Measurements from ENCODE around the gene DNAH6.

Gene DNAH6

GRCh38 chr2:84487298-84487996, 28.9 kb upstream of the DNAH6 start:
- H3K36me3 ChIP-seq = no peaks in the 10 kb centered on the region
- H3K4me1 ChIP-seq (ENCODE audit: control insufficient read depth in 1 of 2, insufficient read depth in 1 of 2, low read depth in 1 of 2, low read length in 1 of 2) = no peaks in the 10 kb centered on the region
- TF ChIP-seq CTCF (IDR thresholded peaks at IDR 0.05) = no peak
- H3K27me3 ChIP-seq = no peaks in the 10 kb centered on the region
- no peak overlapping the region for H3K27ac ChIP-seq
- H3K4me3 ChIP-seq (ENCODE audit: low read depth in 1 of 2, low read length in 1 of 2) = no peak overlapping the region
- no peaks in the 10 kb centered on the region for H3K9me3 ChIP-seq

- Histone ChIP-seq H3K27ac (no peak overlapping the region), H3K4me1 (ENCODE audit: control insufficient read depth in 1 of 2, insufficient read depth in 1 of 2, low read depth in 1 of 2, low read length in 1 of 2) (no peaks in the 10 kb centered on the region), H3K4me3 (ENCODE audit: low read depth in 1 of 2, low read length in 1 of 2) (no peak overlapping the region), H3K9me3 (no peaks in the 10 kb centered on the region), H3K36me3 (no peaks in the 10 kb centered on the region), H3K27me3 (no peaks in the 10 kb centered on the region)
- no peak for TF ChIP-seq CTCF (IDR thresholded peaks at IDR 0.05)
These were observed 25.0 kb upstream of the DNAH6 start for GRCh38 chr2:84491256-84491655.

GRCh38 chr2:84491741-84492140, 24.6 kb upstream of the DNAH6 start:
- Histone ChIP-seq H3K4me3 (ENCODE audit: low read depth in 1 of 2, low read length in 1 of 2) (no peak overlapping the region), H3K27me3 (no peaks in the 10 kb centered on the region), H3K36me3 (no peaks in the 10 kb centered on the region), H3K9me3 (no peaks in the 10 kb centered on the region), H3K4me1 (ENCODE audit: control insufficient read depth in 1 of 2, insufficient read depth in 1 of 2, low read depth in 1 of 2, low read length in 1 of 2) (no peaks in the 10 kb centered on the region), H3K27ac (no peak overlapping the region)
- TF ChIP-seq CTCF (IDR thresholded peaks at IDR 0.05) = no peak

GRCh38 chr2:84492571-84492970, 23.7 kb upstream of the DNAH6 start:
- Histone ChIP-seq H3K27ac (no peak overlapping the region), H3K4me3 (ENCODE audit: low read depth in 1 of 2, low read length in 1 of 2) (no peak overlapping the region), H3K4me1 (ENCODE audit: control insufficient read depth in 1 of 2, insufficient read depth in 1 of 2, low read depth in 1 of 2, low read length in 1 of 2) (no peaks in the 10 kb centered on the region), H3K27me3 (no peaks in the 10 kb centered on the region), H3K36me3 (no peaks in the 10 kb centered on the region), H3K9me3 (no peaks in the 10 kb centered on the region)
- TF ChIP-seq CTCF (IDR thresholded peaks at IDR 0.05) = no peak

GRCh38 chr2:84493514-84493913, 22.8 kb upstream of the DNAH6 start:
- no peak overlapping the region for H3K27ac ChIP-seq
- no peaks in the 10 kb centered on the region for H3K27me3 ChIP-seq
- no peak overlapping the region for H3K4me3 ChIP-seq (ENCODE audit: low read depth in 1 of 2, low read length in 1 of 2)
- TF ChIP-seq CTCF (IDR thresholded peaks at IDR 0.05) = no peak
- no peaks in the 10 kb centered on the region for H3K9me3 ChIP-seq
- H3K36me3 ChIP-seq = no peaks in the 10 kb centered on the region
- no peaks in the 10 kb centered on the region for H3K4me1 ChIP-seq (ENCODE audit: control insufficient read depth in 1 of 2, insufficient read depth in 1 of 2, low read depth in 1 of 2, low read length in 1 of 2)
